Keratinocyte (primary cell): ENCODE results near the gene ELFN2. TPM values are rescaled to one million over a fixed set of nuclear protein-coding genes. Genes with fewer than 3 reads are reported as not detected.
A peak's percentile ranks its signal among the peaks of the same experiment; 100 is the strongest.

ENCODE experiments used
- DNase-seq: peaks from one replicate; pipeline ENCODE4 v3.0.0-alpha.2; 2011; ENCODE audit warnings: low read depth, missing footprints, low spot score
- FAIRE-seq: peaks from 2 replicates; lab custom pipeline; 2011; peaks lifted over from hg19 to GRCh38; lab: Jason Lieb, UNC
- H2AFZ ChIP-seq: 2 replicates; pipeline ENCODE4 v1.6.0; 2012; ENCODE audit warnings: low read length, control low read depth, inconsistent platforms; ENCODE audit not compliant: control insufficient read depth
- H3K27ac ChIP-seq: 2 replicates; pipeline ENCODE4 v1.5.1; 2011; ENCODE audit warnings: low read length; ENCODE audit not compliant: control insufficient read depth, insufficient read depth
- H3K27me3 ChIP-seq: 3 replicates; pipeline ENCODE4 v1.6.0; 2011; ENCODE audit warnings: low read length; ENCODE audit not compliant: control insufficient read depth, insufficient read depth; ENCODE audit errors: extremely low read depth
- H3K36me3 ChIP-seq, 2 experiments: 2 replicates in 1 of 2; 3 replicates in 1 of 2; pipeline ENCODE4 v1.5.1; 2011; ENCODE audit warnings: low read length in 2 of 2, mild to moderate bottlenecking in 1 of 2; ENCODE audit not compliant: control insufficient read depth in 2 of 2, insufficient read depth in 2 of 2; ENCODE audit errors: extremely low read depth in 1 of 2
- H3K4me1 ChIP-seq: 3 replicates; pipeline ENCODE4 v1.5.1; 2011; ENCODE audit warnings: low read length; ENCODE audit not compliant: control insufficient read depth, insufficient read depth; ENCODE audit errors: extremely low read depth
- H3K4me2 ChIP-seq: 3 replicates; pipeline ENCODE4 v1.6.0; 2011; ENCODE audit warnings: low read depth, low read length; ENCODE audit not compliant: control insufficient read depth, insufficient read depth; ENCODE audit errors: extremely low read depth
- H3K4me3 ChIP-seq, 3 experiments: fragments of 200-600 bp in 1 of 3; sonication (generic) in 1 of 3; 2 replicates in 2 of 3; 3 replicates in 1 of 3; pipeline ENCODE4 v1.5.1; 2011 to 2016; ENCODE audit warnings: low read length in 3 of 3, mild to moderate bottlenecking in 3 of 3, control low read depth in 2 of 3, inconsistent platforms in 1 of 3, low read depth in 1 of 3, mixed read lengths in 1 of 3, mixed run types in 1 of 3, moderate library complexity in 1 of 3; ENCODE audit not compliant: control insufficient read depth in 2 of 3, insufficient read depth in 2 of 3; ENCODE audit errors: extremely low read depth in 1 of 3
- H3K79me2 ChIP-seq: 2 replicates; pipeline ENCODE4 v1.6.0; 2012; ENCODE audit warnings: low read length; ENCODE audit not compliant: control insufficient read depth, insufficient read depth
- H3K9ac ChIP-seq: 3 replicates; pipeline ENCODE4 v1.6.0; 2011; ENCODE audit warnings: low read length; ENCODE audit not compliant: control insufficient read depth, insufficient read depth; ENCODE audit errors: extremely low read depth
- H3K9me1 ChIP-seq: 3 replicates; pipeline ENCODE4 v1.6.0; 2011; ENCODE audit warnings: low read length; ENCODE audit not compliant: control insufficient read depth, insufficient read depth; ENCODE audit errors: extremely low read depth
- H3K9me3 ChIP-seq: 2 replicates; pipeline ENCODE4 v1.5.1; 2012; ENCODE audit warnings: low read depth, low read length; ENCODE audit not compliant: control insufficient read depth
- H4K20me1 ChIP-seq: 3 replicates; pipeline ENCODE4 v1.6.0; 2011; ENCODE audit warnings: low read length; ENCODE audit not compliant: control insufficient read depth, insufficient read depth; ENCODE audit errors: extremely low read depth
- CTCF ChIP-seq, 3 experiments: IDR thresholded peaks in 1 of 3; conservative IDR thresholded peaks in 1 of 3; optimal IDR thresholded peaks in 1 of 3; 2 replicates in 2 of 3; 3 replicates in 1 of 3; pipeline versions ENCODE3 to v1.5.1; 2011; ENCODE audit warnings: low read length in 3 of 3, mild to moderate bottlenecking in 3 of 3, moderate library complexity in 2 of 3, control low read depth in 1 of 3, inconsistent platforms in 1 of 3; ENCODE audit not compliant: insufficient read depth in 2 of 3; ENCODE audit errors: extremely low read depth in 1 of 3
- EZH2 ChIP-seq: IDR thresholded peaks from one replicate; pipeline ENCODE4 v1.6.1; 2012; ENCODE audit warnings: inconsistent platforms, mild to moderate bottlenecking, low read length, moderate library complexity
- dilution Hi-C: fragments of 300-500 bp; cut with MboI; formaldehyde crosslinking; loops from one replicate; pipeline ENCODE4 v1.7.0; 2020; ENCODE audit warnings: low sequenced_read_pairs; ENCODE audit not compliant: extremely low pct_ligation_motif_present
- polyA plus RNA-seq, 5 experiments: library from polyadenylated mRNA; depleted of rRNA in 3 of 5; stranded (reverse) in 3 of 5; stranded (forward) in 1 of 5; unstranded in 1 of 5; fragments of >200 nt; gene quantifications; 1 replicate in 1 of 5; 2 replicates in 3 of 5; 3 replicates in 1 of 5; pipeline versions ENCODE4 v1.2.1 to v1.2.3, GENCODE V29; 2011 to 2012; ENCODE audit warnings: missing spikeins in 2 of 5, low read depth in 1 of 5, low replicate concordance in 1 of 5

Gene ELFN2
- polyA plus RNA-seq, 1 donor (not counting 4 experiments of a cell fraction or from before 2014, with no cell fraction given), result 0.13 TPM

- H3K4me3 ChIP-seq, result no peak overlapping the region
- H3K9ac ChIP-seq, result no peak overlapping the region
- H3K36me3 ChIP-seq, result no peaks in the 10 kb centered on the region
- no peaks in the 10 kb centered on the region for H3K9me1 ChIP-seq
- FAIRE-seq (no peak), DNase-seq (no peak)
- TF ChIP-seq CTCF (optimal IDR thresholded peaks at IDR 0.05 in 1 of 3, IDR thresholded peaks at IDR 0.05 in 1 of 3, conservative IDR thresholded peaks at IDR 0.05 in 1 of 3; ENCODE audit: extremely low read depth in 1 of 3, insufficient read depth in 2 of 3, low read length in 3 of 3) (no peak), EZH2 (no peak)
- no peak overlapping the region for H2AFZ ChIP-seq
- H3K79me2 ChIP-seq, result no peaks in the 10 kb centered on the region
- no peaks in the 10 kb centered on the region for H3K9me3 ChIP-seq
- dilution Hi-C loops, result no loop called here
- H4K20me1 ChIP-seq, result no peaks in the 10 kb centered on the region
- peaks cover 18% of the 10 kb centered on the region for H3K4me1 ChIP-seq
- no peaks in the 10 kb centered on the region for H3K27me3 ChIP-seq
- H3K27ac ChIP-seq, result no peak overlapping the region
- no peak overlapping the region for H3K4me2 ChIP-seq
Observed at GRCh38 chr22:37459206-37459605, 31.9 kb upstream of the ELFN2 start.

GRCh38 chr22:37457093-37457893 lies 30.0 kb upstream of the ELFN2 start:
- H3K4me3 ChIP-seq, result no peak overlapping the region
- H3K79me2 ChIP-seq, result no peaks in the 10 kb centered on the region
- TF ChIP-seq CTCF (optimal IDR thresholded peaks at IDR 0.05 in 1 of 3, IDR thresholded peaks at IDR 0.05 in 1 of 3, conservative IDR thresholded peaks at IDR 0.05 in 1 of 3; ENCODE audit: extremely low read depth in 1 of 3, insufficient read depth in 2 of 3, low read length in 3 of 3), result peak; percentile 96 to 100 (median 98)
- no peak for TF ChIP-seq EZH2
- H3K4me2 ChIP-seq, result no peak overlapping the region
- no peak overlapping the region for H3K27ac ChIP-seq
- dilution Hi-C loops, result no loop called here
- peaks cover 18% of the 10 kb centered on the region for H3K4me1 ChIP-seq
- DNase-seq (peak; percentile 57), FAIRE-seq (peak; percentile 98)
- H3K9me3 ChIP-seq, result no peaks in the 10 kb centered on the region
- no peaks in the 10 kb centered on the region for H4K20me1 ChIP-seq
- no peaks in the 10 kb centered on the region for H3K36me3 ChIP-seq
- no peaks in the 10 kb centered on the region for H3K27me3 ChIP-seq
- H3K9me1 ChIP-seq, result no peaks in the 10 kb centered on the region
- no peak overlapping the region for H2AFZ ChIP-seq
- no peak overlapping the region for H3K9ac ChIP-seq
